GM12865 (cell line): ENCODE results near the gene KMT2D.

Experiments used
- DNase-seq: peaks from one replicate; pipeline ENCODE4 v3.0.0; 2010; ENCODE audit warnings: low read depth
- H3K4me3 ChIP-seq: 2 replicates; pipeline ENCODE4 v1.5.1; 2011; ENCODE audit warnings: mild to moderate bottlenecking, low read depth, low read length, control low read depth
- CTCF ChIP-seq: IDR thresholded peaks from 2 replicates; pipeline ENCODE4 v1.5.1; 2011; ENCODE audit warnings: low read length, control low read depth, low read depth, inconsistent platforms; ENCODE audit not compliant: insufficient read depth; ENCODE audit errors: missing control alignments

The KMT2D gene

GRCh38 chr12:49034286-49034622, 26.3 kb downstream of the KMT2D start:
- no peak overlapping the region for H3K4me3 ChIP-seq
- DNase-seq, result no peak
- TF ChIP-seq CTCF, result no peak

- no peak overlapping the region for H3K4me3 ChIP-seq
- TF ChIP-seq CTCF, result no peak
- no peak for DNase-seq
Observed at GRCh38 chr12:49033611-49034285, 26.8 kb downstream of the KMT2D start.

- no peak for DNase-seq
- no peak overlapping the region for H3K4me3 ChIP-seq
- no peak for TF ChIP-seq CTCF
Observed at GRCh38 chr12:49032679-49033447, 27.7 kb downstream of the KMT2D start.

GRCh38 chr12:49032276-49032675, 28.3 kb downstream of the KMT2D start:
- TF ChIP-seq CTCF, result no peak
- H3K4me3 ChIP-seq, result no peak overlapping the region
- DNase-seq, result no peak

GRCh38 chr12:49031573-49032161, 28.9 kb downstream of the KMT2D start:
- TF ChIP-seq CTCF, result no peak
- no peak for DNase-seq
- H3K4me3 ChIP-seq, result no peak overlapping the region

GRCh38 chr12:49030714-49031572, 29.7 kb downstream of the KMT2D start:
- no peak for DNase-seq
- no peak overlapping the region for H3K4me3 ChIP-seq
- no peak for TF ChIP-seq CTCF
